Motor neuron (in vitro differentiated cells): Measurements from ENCODE around the gene HYCC1. TPM values are rescaled to one million over a fixed set of nuclear protein-coding genes. Genes with fewer than 3 reads are reported as not detected.

Source experiments
- ATAC-seq, 8 experiments: fragments of 200-7000 bp; cut with Tn5 transposase; replicated peaks in 6 of 8; 2 replicates each; pipeline ENCODE4 v1.8.0; 2021; ENCODE audit warnings: mild to moderate bottlenecking in 8 of 8, moderate library complexity in 8 of 8
- H3K27ac ChIP-seq, 2 donors: fragments of 250-450 bp; sonication (Bioruptor Pico); 2 replicates each; pipeline ENCODE4 v1.9.0; 2021; ENCODE audit warnings: antibody characterized with exemption in 2 of 2, mild to moderate bottlenecking in 2 of 2, moderate library complexity in 1 of 2
- H3K4me1 ChIP-seq, 2 donors: fragments of 250-450 bp; sonication (Bioruptor Pico); replicated peaks in 1 of 2; 2 replicates each; pipeline ENCODE4 v1.6.1; 2021; ENCODE audit warnings: antibody characterized with exemption in 2 of 2, mild to moderate bottlenecking in 2 of 2, moderate library complexity in 1 of 2
- H3K4me3 ChIP-seq, 5 donors: fragments of 250-450 bp; sonication (Bioruptor Pico); 2 replicates each; pipeline ENCODE4 v1.9.0; 2021; ENCODE audit warnings: antibody characterized with exemption in 5 of 5, mild to moderate bottlenecking in 5 of 5, moderate library complexity in 4 of 5
- WGBS, 10 experiments: fragments of 450-650 bp; shearing (Covaris generic); methylation state at CpG; one replicate each; pipeline ENCODE4 v1.0.0; 2022; 5-methylcytosine and 5-hydroxymethylcytosine counted together
- in situ Hi-C, 9 experiments: fragments of 400-800 bp; cut with MboI; loops; one replicate each; pipeline ENCODE4 v1.15.0; 2021; ENCODE audit warnings: low sequenced_read_pairs in 9 of 9, low pct_unique_long_range_greater_than_20kb in 2 of 9; ENCODE audit not compliant: unreplicated experiment in 9 of 9
- total RNA-seq, 8 experiments: library from RNA; unstranded; fragments of 300-600 nt; gene quantifications; 2 replicates each; pipeline versions ENCODE4 v1.2.3 to v1.2.4, GENCODE V29; 2022

Gene HYCC1
- total RNA-seq, 8 experiments from 2014 or later, result 21.3 to 76.3 (median 31.3) TPM

DNA sequence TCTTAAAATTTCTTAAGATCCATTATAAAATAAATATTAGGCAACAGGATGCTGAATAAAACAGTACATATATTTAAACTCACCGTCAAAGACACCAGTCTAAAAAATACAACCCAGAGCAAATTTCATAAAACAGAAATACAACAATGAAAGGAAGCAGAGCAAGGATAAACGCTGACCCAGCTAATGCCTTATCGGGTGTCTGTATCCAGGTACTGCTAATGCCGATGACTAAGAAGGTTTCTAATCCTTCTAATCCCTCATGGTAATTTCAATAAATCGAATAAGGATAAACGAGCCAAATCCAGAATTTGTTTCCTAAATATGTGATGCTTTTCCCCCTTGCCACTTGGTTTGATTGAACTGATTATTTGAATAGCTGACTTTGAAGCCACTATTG lies 1.7 kb downstream of the HYCC1 start:
- Histone ChIP-seq H3K27ac (no peak overlapping the region), H3K4me1 (peaks cover 12 to 16% of the 10 kb centered on the region in 2 donors), H3K4me3 (peak overlapping the region; percentile 62 to 85 (median 73))
- no peak for ATAC-seq
- in situ Hi-C loops, result no loop called here
- 20 to 70% (median 41%) methylated on average over 1 to 6 of the region's 6 CpGs for WGBS, 10 experiments

DNA sequence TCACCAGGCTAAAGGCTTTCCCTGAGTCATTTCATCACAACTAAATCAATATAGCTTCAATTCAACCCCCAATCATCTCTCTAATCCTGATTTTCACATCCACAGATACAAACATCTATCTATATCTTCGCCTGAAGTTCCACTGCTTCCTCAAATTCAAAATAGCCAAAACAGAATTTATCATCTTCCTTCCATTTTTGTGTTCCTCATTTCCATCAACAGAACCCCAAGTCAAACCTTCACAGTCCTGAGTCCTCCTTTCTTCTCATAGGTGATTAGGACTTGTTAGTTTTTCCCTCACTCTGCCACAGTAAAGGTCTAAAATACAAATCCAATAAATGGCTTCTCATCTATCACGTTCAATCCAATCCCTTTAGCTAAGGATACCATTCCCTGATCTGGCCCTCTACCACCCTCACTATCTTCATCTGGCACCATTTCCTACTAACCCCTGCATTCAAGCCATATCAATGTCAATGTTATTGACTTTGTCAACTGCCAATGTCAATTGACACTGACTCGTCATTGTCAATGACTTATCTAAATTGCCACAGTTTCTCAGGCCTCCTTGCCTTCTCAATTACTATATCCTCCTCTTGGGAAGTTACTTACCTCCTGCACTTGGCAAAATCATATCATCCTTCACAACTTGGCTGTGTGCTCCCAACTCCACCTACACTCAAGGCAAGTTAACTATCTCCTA lies 2.6 kb downstream of the HYCC1 start:
- in situ Hi-C loops, result no loop called here
- Histone ChIP-seq H3K27ac (no peak overlapping the region), H3K4me1 (peaks cover 12 to 16% of the 10 kb centered on the region in 2 donors), H3K4me3 (no peak overlapping the region)
- 79 to 100% (median 93%) methylated on average over 1 to 3 of the region's 3 CpGs; no CpG with 5 or more reads in 1 of the 10 experiments for WGBS, 10 experiments
- no peak for ATAC-seq

DNA sequence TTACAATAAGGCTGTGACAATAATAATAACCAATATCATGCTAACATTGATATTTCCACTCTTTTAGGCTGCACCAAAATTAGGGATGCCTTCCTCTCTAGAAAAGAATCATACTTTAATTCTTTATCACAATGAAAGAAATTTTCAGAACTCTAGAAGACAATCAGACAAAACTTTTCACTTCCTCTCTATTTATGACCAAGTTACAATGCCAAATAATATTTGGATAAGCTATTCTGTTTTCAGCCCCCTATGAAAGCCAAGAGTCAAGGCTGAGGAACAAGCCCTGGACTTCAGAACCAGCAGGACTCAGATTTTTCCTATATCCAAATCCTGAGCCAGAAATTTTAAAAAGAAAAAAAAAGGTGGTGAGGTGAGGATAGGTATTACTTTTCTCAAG lies 4.6 kb downstream of the HYCC1 start:
- H3K4me3 ChIP-seq, result no peak overlapping the region
- no peak overlapping the region for H3K27ac ChIP-seq
- in situ Hi-C loops, result no loop called here
- ATAC-seq, result no peak
- peaks cover 12% of the 10 kb centered on the region in 2 donors for H3K4me1 ChIP-seq

DNA sequence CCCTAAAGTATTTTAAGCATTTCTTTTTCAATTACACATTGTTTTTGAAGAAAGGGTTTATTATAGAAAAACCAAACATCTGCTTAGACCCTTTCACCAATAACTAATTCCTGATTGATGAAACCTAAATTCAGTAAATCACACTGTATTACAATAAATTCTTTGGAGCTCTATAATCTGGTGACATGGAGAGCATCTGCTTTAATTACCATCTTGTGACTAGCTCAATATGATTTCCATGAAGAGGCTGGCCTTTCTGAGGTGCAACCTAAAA lies 9.7 kb downstream of the HYCC1 start:
- in situ Hi-C loops, result no loop called here
- Histone ChIP-seq H3K4me3 (no peak overlapping the region), H3K27ac (no peak overlapping the region), H3K4me1 (peaks cover 0 to 7% of the 10 kb centered on the region in 2 donors)
- no peak for ATAC-seq

DNA sequence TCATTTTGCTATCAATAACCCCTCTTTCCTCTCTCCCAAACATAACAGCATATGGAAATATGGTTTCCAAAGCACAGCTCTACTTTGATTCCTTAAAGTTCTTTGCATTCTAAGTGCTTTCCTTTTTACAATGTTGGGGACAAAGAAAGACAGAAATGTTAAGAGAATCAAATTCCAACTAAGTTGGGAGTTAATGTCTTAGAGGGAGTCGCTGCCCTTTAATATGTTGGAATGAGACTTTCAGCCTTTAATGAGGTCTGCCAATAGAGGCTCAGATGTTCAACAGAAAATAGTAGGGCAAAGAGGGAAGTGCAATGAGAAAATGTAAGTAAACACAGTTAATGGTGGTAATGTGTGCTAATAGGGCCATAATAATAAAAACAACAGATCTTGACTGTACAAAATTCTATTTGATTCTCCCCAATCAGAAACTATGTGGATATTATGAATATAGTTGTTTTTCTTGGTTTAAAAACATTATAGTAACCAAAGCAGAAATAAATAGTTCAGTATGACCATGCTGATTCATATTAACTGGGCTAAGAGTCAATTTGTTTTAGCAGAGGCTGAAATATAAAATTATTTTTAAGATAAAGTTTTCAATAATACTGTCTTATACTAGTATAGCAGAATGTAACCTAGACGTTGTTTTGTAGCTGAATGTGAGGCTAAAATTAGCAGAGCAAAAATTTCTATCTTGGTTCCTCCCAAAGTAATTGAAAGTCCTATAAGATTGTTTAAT lies 10.3 kb downstream of the HYCC1 start:
- Histone ChIP-seq H3K27ac (no peak overlapping the region), H3K4me1 (peaks cover 0 to 12% of the 10 kb centered on the region in 2 donors), H3K4me3 (no peak overlapping the region)
- no peak for ATAC-seq
- 5 to 100% (median 67%) methylated on average over 1 to 2 of the region's 2 CpGs for WGBS, 10 experiments
- in situ Hi-C loops, result no loop called here

DNA sequence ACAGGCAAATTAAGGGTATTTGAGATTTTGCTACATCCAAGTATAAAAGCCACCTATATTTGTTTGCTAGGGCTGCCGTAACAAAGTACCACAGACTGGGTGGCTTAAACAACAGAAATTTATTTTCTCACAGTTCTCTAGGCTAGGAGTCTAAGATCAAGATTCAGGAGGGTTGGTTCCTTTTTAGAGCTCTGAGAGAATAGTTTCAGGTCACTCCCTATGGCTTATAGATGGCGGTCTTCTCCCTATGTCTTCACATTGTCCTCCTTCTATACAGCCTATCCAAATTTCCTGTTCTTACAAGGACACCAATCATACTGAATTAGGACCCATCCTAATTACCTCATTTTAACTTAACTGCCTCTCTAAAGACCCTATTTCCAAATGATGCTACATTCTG lies 11.2 kb downstream of the HYCC1 start:
- Histone ChIP-seq H3K4me1 (peaks cover 0 to 17% of the 10 kb centered on the region in 2 donors), H3K4me3 (no peak overlapping the region), H3K27ac (no peak overlapping the region)
- in situ Hi-C loops, result no loop called here
- 89 to 100% (median 100%) methylated on average over 1 to 2 of the region's 2 CpGs; no CpG with 5 or more reads in 1 of the 10 experiments for WGBS, 10 experiments
- no peak for ATAC-seq

DNA sequence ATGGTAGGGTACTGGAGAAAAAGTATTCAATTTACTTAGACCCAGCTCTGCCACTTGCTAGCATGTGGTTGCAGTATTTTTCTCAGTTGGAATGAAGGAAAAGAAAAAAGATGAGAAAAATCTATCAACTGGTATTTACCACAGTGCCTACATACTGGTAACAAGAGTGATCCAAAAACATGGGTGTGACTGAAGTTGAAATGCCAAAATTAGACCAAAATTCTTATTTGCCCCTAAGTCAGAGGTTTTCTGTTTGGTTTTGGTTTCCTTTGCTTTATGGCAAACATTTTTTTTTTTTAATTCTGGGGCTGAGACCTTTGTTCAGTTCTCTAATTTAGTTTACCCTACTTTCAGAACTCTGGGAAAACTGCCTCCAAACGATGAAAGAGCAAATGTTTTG lies 12.3 kb downstream of the HYCC1 start:
- Histone ChIP-seq H3K27ac (no peak overlapping the region), H3K4me3 (no peak overlapping the region), H3K4me1 (peaks cover 0 to 17% of the 10 kb centered on the region in 2 donors)
- no peak for ATAC-seq
- 71 to 100% (median 100%) methylated on average over 1 of the region's 1 CpG; no CpG with 5 or more reads in 4 of the 10 experiments for WGBS, 10 experiments
- in situ Hi-C loops, result no loop called here

DNA sequence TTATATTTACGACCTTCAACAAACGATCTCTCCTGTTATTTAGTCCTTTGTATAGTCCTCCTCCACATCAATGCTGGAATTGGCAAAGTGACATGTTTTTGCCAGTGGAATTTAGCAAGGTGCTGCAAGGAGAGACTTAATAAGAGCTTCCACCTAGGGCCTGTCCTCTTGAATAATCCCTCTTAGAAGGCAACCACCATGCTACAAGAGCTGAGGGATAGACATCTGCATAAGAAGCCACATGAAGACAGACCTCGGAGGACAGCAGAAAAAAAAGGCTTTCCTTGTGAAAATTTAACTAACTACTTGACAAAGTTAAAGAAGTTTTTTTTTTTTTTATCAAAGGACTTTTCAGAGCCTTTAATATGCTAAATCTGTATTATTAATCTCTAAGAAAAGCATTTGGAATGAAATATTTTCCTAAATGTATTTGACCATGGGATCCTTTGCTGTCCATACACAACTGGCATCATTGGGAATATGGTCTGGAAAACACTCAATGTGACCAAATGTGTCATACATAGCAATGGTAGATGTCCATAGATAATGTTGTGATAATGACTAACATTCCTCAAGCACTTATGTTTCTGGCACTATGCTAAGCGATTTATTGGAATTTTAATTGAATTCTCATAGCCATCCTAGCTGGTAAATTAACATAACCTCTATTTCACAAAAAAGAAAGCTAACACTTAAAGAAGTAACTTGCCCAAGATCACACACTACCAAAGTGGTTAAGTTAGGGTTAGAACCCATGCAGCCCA lies 13.2 kb downstream of the HYCC1 start:
- in situ Hi-C loops, result no loop called here
- Histone ChIP-seq H3K4me1 (peaks cover 0 to 17% of the 10 kb centered on the region in 2 donors), H3K27ac (no peak overlapping the region), H3K4me3 (no peak overlapping the region)
- peak in 3 of 8 experiments; percentile 37 to 56 (median 38) for ATAC-seq
- 17 to 100% (median 75%) methylated on average over 1 to 4 of the region's 4 CpGs for WGBS, 10 experiments

DNA sequence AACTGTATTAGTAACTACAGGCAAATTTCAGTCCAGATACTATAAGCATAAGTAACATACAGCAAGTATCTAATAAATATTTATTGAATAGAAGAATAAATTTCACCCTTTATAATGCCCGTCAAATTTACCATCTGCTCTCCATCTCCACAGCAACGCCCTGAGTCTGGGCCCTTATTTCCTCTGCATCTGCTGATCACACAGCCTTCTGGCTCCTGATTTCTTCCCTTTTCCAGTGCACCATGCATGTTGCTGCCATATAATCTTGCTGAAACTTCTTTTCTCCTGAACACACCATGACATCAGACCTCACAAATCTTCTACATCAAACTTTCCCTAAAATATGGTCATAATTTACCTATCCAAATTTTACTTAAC lies 15.4 kb downstream of the HYCC1 start:
- 4 to 70% (median 38%) methylated on average over 1 to 2 of the region's 2 CpGs; no CpG with 5 or more reads in 1 of the 10 experiments for WGBS, 10 experiments
- in situ Hi-C loops, result no loop called here

DNA sequence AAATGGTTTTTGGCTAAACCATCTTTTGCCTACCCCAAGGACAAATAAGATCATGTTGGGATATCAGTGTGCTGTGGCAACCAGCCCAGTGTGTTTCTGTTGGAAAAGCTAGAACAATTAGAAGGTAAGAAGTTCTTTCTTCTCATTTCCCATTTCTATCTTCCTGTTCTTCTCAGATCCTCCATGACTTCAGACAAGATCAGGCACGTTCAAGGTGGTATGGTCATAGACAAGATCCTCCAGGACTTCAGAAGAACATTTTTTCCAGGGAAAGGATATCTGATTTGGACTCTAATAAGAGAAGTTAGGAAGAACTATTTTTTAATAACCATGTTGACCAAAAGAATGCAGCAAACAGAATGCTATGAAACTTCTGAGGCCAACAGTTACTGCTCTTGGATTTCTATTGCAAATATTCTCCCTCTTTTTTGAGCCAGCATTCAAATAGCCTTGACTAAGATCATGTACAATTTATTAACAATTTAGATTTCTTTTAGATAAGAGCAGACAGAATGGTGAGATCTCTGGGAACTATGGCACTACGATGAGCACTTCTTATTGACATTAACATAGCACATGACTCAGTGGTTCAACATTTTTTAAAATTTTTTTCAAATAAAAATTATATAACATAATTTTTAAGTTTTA lies 15.9 kb downstream of the HYCC1 start:
- peak in 3 of 8 experiments; percentile 26 to 86 (median 82) for ATAC-seq
- peaks cover 0 to 17% of the 10 kb centered on the region in 2 donors for H3K4me1 ChIP-seq
- WGBS, 10 experiments, result 27 to 100% (median 82%) methylated on average over 1 to 2 of the region's 2 CpGs
- in situ Hi-C loops, result no loop called here
- H3K4me3 ChIP-seq, result no peak overlapping the region
- no peak overlapping the region for H3K27ac ChIP-seq

More for the DNA sequence above, 15.4 kb downstream of the HYCC1 start:
- Histone ChIP-seq H3K4me3 (no peak overlapping the region), H3K27ac (no peak overlapping the region), H3K4me1 (peaks cover 0 to 17% of the 10 kb centered on the region in 2 donors)
- ATAC-seq, result peak in 6 of 8 experiments; percentile 32 to 84 (median 52)

DNA sequence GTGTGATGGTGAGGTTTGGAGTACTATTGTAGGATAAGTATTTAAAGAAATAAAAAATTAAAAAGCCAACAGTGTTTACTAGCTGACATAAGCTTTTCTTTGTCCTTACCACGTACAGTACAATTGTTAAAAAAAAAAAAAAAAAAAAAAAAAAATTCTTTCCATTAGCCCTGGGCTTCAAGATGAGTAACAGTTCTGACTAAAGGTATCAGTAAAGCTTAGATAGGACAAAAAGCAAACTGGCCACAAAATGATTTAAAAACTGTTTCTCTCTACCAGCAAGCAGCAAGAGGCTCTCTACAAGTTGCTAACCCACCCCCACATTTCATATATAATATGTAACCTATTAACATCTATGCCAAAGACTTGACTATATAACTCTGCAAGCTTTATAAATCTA lies 17.5 kb downstream of the HYCC1 start:
- Histone ChIP-seq H3K27ac (no peak overlapping the region), H3K4me1 (peaks cover 0 to 17% of the 10 kb centered on the region in 2 donors), H3K4me3 (no peak overlapping the region)
- no peak for ATAC-seq
- in situ Hi-C loops, result no loop called here
- 13 to 100% (median 67%) methylated on average over 1 of the region's 1 CpG; no CpG with 5 or more reads in 1 of the 10 experiments for WGBS, 10 experiments

DNA sequence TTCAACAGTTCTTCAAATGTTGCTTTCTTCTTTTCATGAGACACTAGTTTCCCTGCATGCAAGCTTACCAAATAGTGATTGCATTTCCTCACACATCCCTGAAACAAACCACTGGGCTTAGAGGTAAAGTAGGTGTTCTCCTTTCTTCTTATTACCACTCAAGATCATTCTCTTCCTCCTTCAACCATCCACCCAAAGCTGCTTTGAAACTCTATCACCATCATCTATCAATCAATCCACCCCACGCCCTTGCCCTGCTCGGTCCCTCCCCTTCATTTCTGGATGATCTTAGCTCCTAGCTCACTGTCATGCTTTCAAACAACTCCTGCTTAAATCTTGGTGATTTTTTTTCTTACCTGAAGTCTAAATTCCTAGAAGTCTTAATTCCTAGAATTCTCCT lies 18.9 kb downstream of the HYCC1 start:
- 80 to 100% (median 98%) methylated on average over 1 to 2 of the region's 2 CpGs; no CpG with 5 or more reads in 2 of the 10 experiments for WGBS, 10 experiments
- ATAC-seq, result no peak
- Histone ChIP-seq H3K4me1 (peaks cover 0 to 17% of the 10 kb centered on the region in 2 donors), H3K27ac (no peak overlapping the region), H3K4me3 (no peak overlapping the region)
- in situ Hi-C loops, result no loop called here
